22Rv1 (cell line): ENCODE results near the gene CERT1.

ENCODE experiments used
- H3K27ac ChIP-seq: fragments of 450-650 bp; 2 replicates; pipeline ENCODE4 v1.5.1; 2017
- CTCF ChIP-seq: fragments of 450-650 bp; IDR thresholded peaks from 2 replicates; pipeline ENCODE4 v1.5.1; 2017; ENCODE audit warnings: mild to moderate bottlenecking
- ZFX ChIP-seq: fragments of 450-650 bp; IDR thresholded peaks from 2 replicates; pipeline ENCODE4 v1.6.1; 2017; ENCODE audit warnings: antibody characterized with exemption, borderline replicate concordance

Gene CERT1

GRCh38 chr5:75412111-75412990 lies 99.1 kb downstream of the CERT1 start:
- TF ChIP-seq CTCF (no peak), ZFX (no peak)

GRCh38 chr5:75405296-75405695 lies 106.1 kb downstream of the CERT1 start:
- TF ChIP-seq ZFX (no peak), CTCF (no peak)
- no peak overlapping the region for H3K27ac ChIP-seq

More at GRCh38 chr5:75412111-75412990, 99.1 kb downstream of the CERT1 start:
- H3K27ac ChIP-seq: no peak overlapping the region

GRCh38 chr5:75395277-75395676 lies 116.2 kb downstream of the CERT1 start:
- H3K27ac ChIP-seq: no peak overlapping the region
- TF ChIP-seq CTCF (no peak), ZFX (no peak)

- no peak overlapping the region for H3K27ac ChIP-seq
- TF ChIP-seq ZFX (no peak), CTCF (no peak)
Measured at GRCh38 chr5:75389430-75389829, 122.0 kb downstream of the CERT1 start.

GRCh38 chr5:75387806-75388205 lies 123.6 kb downstream of the CERT1 start:
- no peak overlapping the region for H3K27ac ChIP-seq
- TF ChIP-seq ZFX (no peak), CTCF (no peak)

- no peak overlapping the region for H3K27ac ChIP-seq
- TF ChIP-seq CTCF: no peak
- no peak for TF ChIP-seq ZFX
Measured at GRCh38 chr5:75384218-75384617, 127.2 kb downstream of the CERT1 start.

- TF ChIP-seq ZFX: no peak
- TF ChIP-seq CTCF: no peak
- no peak overlapping the region for H3K27ac ChIP-seq
Measured at GRCh38 chr5:75381456-75381855, 130.0 kb downstream of the CERT1 start.
